Neural cell (in vitro differentiated cells): ENCODE data around the gene ARHGEF37. TPM values are rescaled to one million over a fixed set of nuclear protein-coding genes. Genes with fewer than 3 reads are reported as not detected.

Experiments used
- H2AFZ ChIP-seq: fragments of 200-600, 300-800 bp; sonication (generic), shearing (Covaris generic); 2 replicates; pipeline ENCODE4 v1.6.0; 2014; ENCODE audit warnings: low read depth, mild to moderate bottlenecking, antibody characterized with exemption, low read length, moderate library complexity
- H3F3A ChIP-seq: fragments of 200-600 bp; shearing (Covaris generic); 2 replicates; pipeline ENCODE4 v1.6.1; 2016; ENCODE audit warnings: mild to moderate bottlenecking, moderate library complexity, mixed read lengths, antibody characterized with exemption, low read length; ENCODE audit not compliant: insufficient read depth, poor library complexity, severe bottlenecking
- H3K27ac ChIP-seq: fragments of 200-600, 300-800 bp; sonication (generic), shearing (Covaris generic); 2 replicates; pipeline ENCODE4 v1.5.1; 2014; ENCODE audit warnings: mild to moderate bottlenecking, low read length, moderate library complexity
- H3K27me3 ChIP-seq: fragments of 300-800, 200-600 bp; sonication (generic), shearing (Covaris generic); 2 replicates; pipeline ENCODE4 v1.6.0; 2014; ENCODE audit warnings: mild to moderate bottlenecking, low read depth, low read length, moderate library complexity; ENCODE audit not compliant: insufficient read depth
- H3K36me3 ChIP-seq: fragments of 300-800, 200-600 bp; sonication (generic), shearing (Covaris generic); 2 replicates; pipeline ENCODE4 v1.5.1; 2014; ENCODE audit warnings: mild to moderate bottlenecking, antibody characterized with exemption, low read length, moderate library complexity; ENCODE audit not compliant: insufficient read depth
- H3K4me2 ChIP-seq: fragments of 300-800, 200-600 bp; sonication (generic), shearing (Covaris generic); 2 replicates; pipeline ENCODE4 v1.6.0; 2014; ENCODE audit warnings: mild to moderate bottlenecking, low read length
- H3K4me3 ChIP-seq: fragments of 300-800, 200-600 bp; sonication (generic), shearing (Covaris generic); 2 replicates; pipeline ENCODE4 v1.5.1; 2014; ENCODE audit warnings: mild to moderate bottlenecking, low read length, moderate library complexity
- H3K79me2 ChIP-seq: fragments of 200-600 bp; shearing (Covaris generic); replicated peaks from 2 replicates; pipeline ENCODE4 v1.6.0; 2014; ENCODE audit warnings: mild to moderate bottlenecking, low read length, moderate library complexity; ENCODE audit not compliant: insufficient read depth
- H3K9ac ChIP-seq: fragments of 300-800, 200-600 bp; sonication (generic), shearing (Covaris generic); 2 replicates; pipeline ENCODE4 v1.6.1; 2016; ENCODE audit warnings: mild to moderate bottlenecking, low read length, mixed read lengths
- H3K9me2 ChIP-seq: fragments of 200-600 bp; shearing (Covaris generic); 2 replicates; pipeline ENCODE4 v1.6.1; 2016; ENCODE audit warnings: mild to moderate bottlenecking, low read length, mixed read lengths; ENCODE audit not compliant: insufficient read depth
- H3K9me3 ChIP-seq: fragments of 200-600, 300-800 bp; sonication (generic), shearing (Covaris generic); 2 replicates; pipeline ENCODE4 v1.6.1; 2016; ENCODE audit warnings: mild to moderate bottlenecking, mixed run types, low read length, moderate library complexity, mixed read lengths
- H4K20me1 ChIP-seq: fragments of 200-600 bp; shearing (Covaris generic); 2 replicates; pipeline ENCODE4 v1.6.1; 2016; ENCODE audit warnings: mild to moderate bottlenecking, mixed run types; ENCODE audit not compliant: insufficient read depth
- EP300 ChIP-seq: fragments of 450-650 bp; conservative IDR thresholded peaks from 2 replicates; pipeline ENCODE4 v1.6.1; 2014; ENCODE audit warnings: antibody characterized with exemption, mild to moderate bottlenecking, moderate library complexity; ENCODE audit not compliant: poor library complexity, severe bottlenecking
- EZH2 ChIP-seq: fragments of 200-600, 300-800 bp; shearing (Covaris generic), sonication (generic); IDR thresholded peaks from 2 replicates; pipeline ENCODE4 v1.6.1; 2014; ENCODE audit warnings: antibody characterized with exemption, low read length, borderline replicate concordance, mild to moderate bottlenecking; ENCODE audit not compliant: insufficient read depth, poor library complexity, severe bottlenecking
- MXI1 ChIP-seq: fragments of 450-650 bp; conservative IDR thresholded peaks from 2 replicates; pipeline ENCODE4 v1.6.1; 2014; ENCODE audit warnings: antibody characterized with exemption, mild to moderate bottlenecking; ENCODE audit not compliant: poor library complexity, severe bottlenecking
- POLR2AphosphoS5 ChIP-seq: IDR thresholded peaks from 2 replicates; pipeline ENCODE4 v1.6.1; 2012
- RAD21 ChIP-seq: fragments of 450-650 bp; conservative IDR thresholded peaks from 2 replicates; pipeline ENCODE4 v1.6.1; 2014; ENCODE audit warnings: antibody characterized with exemption, mild to moderate bottlenecking, moderate library complexity
- SMC3 ChIP-seq: fragments of 450-650 bp; conservative IDR thresholded peaks from 2 replicates; pipeline ENCODE4 v1.6.1; 2014; ENCODE audit warnings: antibody characterized with exemption, mild to moderate bottlenecking, moderate library complexity; ENCODE audit not compliant: poor library complexity
- TAF1 ChIP-seq: IDR thresholded peaks from 2 replicates; pipeline ENCODE4 v1.6.1; 2012; ENCODE audit warnings: low read depth
- polyA plus RNA-seq: library from polyadenylated mRNA; depleted of rRNA; stranded (reverse); fragments of >200 nt; gene quantifications from 2 replicates; pipeline ENCODE4 v1.2.3, GENCODE V29; 2014
- TF ChIP-seq, protein P1 (sequence below): fragments of 450-650 bp; IDR thresholded peaks from 2 replicates; pipeline ENCODE4 v1.5.1; 2014; ENCODE audit warnings: antibody characterized with exemption, mild to moderate bottlenecking, moderate library complexity; ENCODE audit not compliant: poor library complexity, severe bottlenecking
- TF ChIP-seq, protein P2 (sequence below): IDR thresholded peaks from 2 replicates; pipeline ENCODE4 v1.6.1; 2012; ENCODE audit warnings: borderline replicate concordance

Gene ARHGEF37
- polyA plus RNA-seq, 1 donor from 2014 or later: 0.53 TPM

DNA sequence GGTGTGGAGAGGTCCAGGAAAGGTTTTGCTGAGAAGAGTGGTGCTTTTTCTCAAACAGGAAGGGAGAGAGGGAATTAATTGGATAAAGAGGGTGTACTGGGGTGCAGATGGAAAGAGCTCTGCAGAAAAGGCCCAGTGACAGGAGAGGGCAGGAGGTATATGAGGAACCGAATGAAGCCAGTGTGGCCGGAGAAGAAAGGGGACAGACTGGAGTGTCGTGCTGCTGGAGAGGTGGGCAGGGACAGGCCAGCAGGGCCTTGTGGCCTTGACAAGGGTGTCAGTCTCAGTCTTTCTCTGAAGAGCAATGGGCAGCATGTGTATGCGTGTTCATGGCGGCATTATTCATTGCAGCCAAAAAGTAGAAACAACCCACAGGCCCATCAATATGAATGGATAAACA, 48.1 kb downstream of the ARHGEF37 start:
- Histone ChIP-seq H4K20me1 (no peaks in the 10 kb centered on the region), H3K9ac (no peak overlapping the region), H3K27ac (no peak overlapping the region), H3F3A (no peaks in the 10 kb centered on the region), H3K4me2 (no peak overlapping the region), H3K9me2 (no peaks in the 10 kb centered on the region), H3K4me3 (no peak overlapping the region), H3K27me3 (no peaks in the 10 kb centered on the region), H3K79me2 (no peaks in the 10 kb centered on the region), H3K9me3 (no peaks in the 10 kb centered on the region), H3K36me3 (no peaks in the 10 kb centered on the region), H2AFZ (no peak overlapping the region)
- TF ChIP-seq EP300 (no peak), SMC3 (no peak), RAD21 (no peak), TAF1 (no peak), POLR2AphosphoS5 (no peak), EZH2 (no peak), MXI1 (no peak)
- TF ChIP-seq, protein P1, sequence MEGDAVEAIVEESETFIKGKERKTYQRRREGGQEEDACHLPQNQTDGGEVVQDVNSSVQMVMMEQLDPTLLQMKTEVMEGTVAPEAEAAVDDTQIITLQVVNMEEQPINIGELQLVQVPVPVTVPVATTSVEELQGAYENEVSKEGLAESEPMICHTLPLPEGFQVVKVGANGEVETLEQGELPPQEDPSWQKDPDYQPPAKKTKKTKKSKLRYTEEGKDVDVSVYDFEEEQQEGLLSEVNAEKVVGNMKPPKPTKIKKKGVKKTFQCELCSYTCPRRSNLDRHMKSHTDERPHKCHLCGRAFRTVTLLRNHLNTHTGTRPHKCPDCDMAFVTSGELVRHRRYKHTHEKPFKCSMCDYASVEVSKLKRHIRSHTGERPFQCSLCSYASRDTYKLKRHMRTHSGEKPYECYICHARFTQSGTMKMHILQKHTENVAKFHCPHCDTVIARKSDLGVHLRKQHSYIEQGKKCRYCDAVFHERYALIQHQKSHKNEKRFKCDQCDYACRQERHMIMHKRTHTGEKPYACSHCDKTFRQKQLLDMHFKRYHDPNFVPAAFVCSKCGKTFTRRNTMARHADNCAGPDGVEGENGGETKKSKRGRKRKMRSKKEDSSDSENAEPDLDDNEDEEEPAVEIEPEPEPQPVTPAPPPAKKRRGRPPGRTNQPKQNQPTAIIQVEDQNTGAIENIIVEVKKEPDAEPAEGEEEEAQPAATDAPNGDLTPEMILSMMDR: no peak
- TF ChIP-seq, protein P2, sequence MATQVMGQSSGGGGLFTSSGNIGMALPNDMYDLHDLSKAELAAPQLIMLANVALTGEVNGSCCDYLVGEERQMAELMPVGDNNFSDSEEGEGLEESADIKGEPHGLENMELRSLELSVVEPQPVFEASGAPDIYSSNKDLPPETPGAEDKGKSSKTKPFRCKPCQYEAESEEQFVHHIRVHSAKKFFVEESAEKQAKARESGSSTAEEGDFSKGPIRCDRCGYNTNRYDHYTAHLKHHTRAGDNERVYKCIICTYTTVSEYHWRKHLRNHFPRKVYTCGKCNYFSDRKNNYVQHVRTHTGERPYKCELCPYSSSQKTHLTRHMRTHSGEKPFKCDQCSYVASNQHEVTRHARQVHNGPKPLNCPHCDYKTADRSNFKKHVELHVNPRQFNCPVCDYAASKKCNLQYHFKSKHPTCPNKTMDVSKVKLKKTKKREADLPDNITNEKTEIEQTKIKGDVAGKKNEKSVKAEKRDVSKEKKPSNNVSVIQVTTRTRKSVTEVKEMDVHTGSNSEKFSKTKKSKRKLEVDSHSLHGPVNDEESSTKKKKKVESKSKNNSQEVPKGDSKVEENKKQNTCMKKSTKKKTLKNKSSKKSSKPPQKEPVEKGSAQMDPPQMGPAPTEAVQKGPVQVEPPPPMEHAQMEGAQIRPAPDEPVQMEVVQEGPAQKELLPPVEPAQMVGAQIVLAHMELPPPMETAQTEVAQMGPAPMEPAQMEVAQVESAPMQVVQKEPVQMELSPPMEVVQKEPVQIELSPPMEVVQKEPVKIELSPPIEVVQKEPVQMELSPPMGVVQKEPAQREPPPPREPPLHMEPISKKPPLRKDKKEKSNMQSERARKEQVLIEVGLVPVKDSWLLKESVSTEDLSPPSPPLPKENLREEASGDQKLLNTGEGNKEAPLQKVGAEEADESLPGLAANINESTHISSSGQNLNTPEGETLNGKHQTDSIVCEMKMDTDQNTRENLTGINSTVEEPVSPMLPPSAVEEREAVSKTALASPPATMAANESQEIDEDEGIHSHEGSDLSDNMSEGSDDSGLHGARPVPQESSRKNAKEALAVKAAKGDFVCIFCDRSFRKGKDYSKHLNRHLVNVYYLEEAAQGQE: no peak

DNA sequence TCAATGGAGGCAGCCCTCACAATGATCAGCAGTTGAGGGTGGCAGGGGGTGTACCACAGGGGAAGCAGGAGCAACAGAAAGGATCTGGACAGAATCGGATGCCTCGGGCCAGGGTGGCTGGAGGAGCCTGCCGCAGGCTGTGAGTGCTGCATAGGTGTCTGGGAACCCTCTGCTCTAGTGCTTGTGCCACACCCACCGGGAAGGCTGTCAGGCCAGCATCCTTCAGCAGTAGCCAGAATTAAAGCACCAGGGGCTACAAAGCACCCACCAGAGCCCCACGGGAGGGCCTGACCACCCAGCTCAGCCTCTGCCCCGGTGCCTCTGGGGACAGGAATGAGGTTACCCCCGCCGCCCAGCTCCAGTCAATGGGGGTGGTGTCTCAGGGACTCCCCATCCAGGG, 49.0 kb downstream of the ARHGEF37 start:
- TF ChIP-seq, protein P1: no peak
- no peak for TF ChIP-seq EZH2
- no peak for TF ChIP-seq TAF1
- TF ChIP-seq RAD21: no peak
- no peak for TF ChIP-seq EP300
- TF ChIP-seq, protein P2: no peak
- no peak for TF ChIP-seq MXI1
- no peak for TF ChIP-seq SMC3
- no peak for TF ChIP-seq POLR2AphosphoS5
- no peaks in the 10 kb centered on the region for H3F3A ChIP-seq
- no peak overlapping the region for H3K4me3 ChIP-seq
- H4K20me1 ChIP-seq: no peaks in the 10 kb centered on the region
- H3K4me2 ChIP-seq: no peak overlapping the region
- H3K36me3 ChIP-seq: no peaks in the 10 kb centered on the region
- H3K27me3 ChIP-seq: no peaks in the 10 kb centered on the region
- H3K9me3 ChIP-seq: no peaks in the 10 kb centered on the region
- no peaks in the 10 kb centered on the region for H3K9me2 ChIP-seq
- no peak overlapping the region for H2AFZ ChIP-seq
- no peak overlapping the region for H3K9ac ChIP-seq
- H3K79me2 ChIP-seq: no peaks in the 10 kb centered on the region
- no peak overlapping the region for H3K27ac ChIP-seq
